ENCODE measurements around the gene PNPLA1.

The PNPLA1 gene

GRCh38 chr6:36329798-36330291 lies 60.0 kb downstream of the PNPLA1 start:
- H3K27me3 ChIP-seq (ENCODE audit: control insufficient read depth, low read length), result peaks cover 48% of the 10 kb centered on the region
- no peaks in the 10 kb centered on the region for H3K9me3 ChIP-seq (ENCODE audit: control insufficient read depth, insufficient read depth, low read length)
- no peak overlapping the region for H3K4me2 ChIP-seq (ENCODE audit: low read length)
- no peaks in the 10 kb centered on the region for H3K36me3 ChIP-seq (ENCODE audit: control insufficient read depth, low read length)
- no peak overlapping the region for H3K4me3 ChIP-seq (ENCODE audit: low read length)
- H3K79me2 ChIP-seq (ENCODE audit: control insufficient read depth, low read length), result no peaks in the 10 kb centered on the region
- no peaks in the 10 kb centered on the region for H3F3A ChIP-seq (ENCODE audit: control insufficient read depth, insufficient read depth)
- TF ChIP-seq EZH2phosphoT487 (IDR thresholded peaks at IDR 0.05; ENCODE audit: borderline replicate concordance, low read length) (no peak), CTCF (IDR thresholded peaks at IDR 0.05; ENCODE audit: low read depth, low read length, poor library complexity, severe bottlenecking) (no peak)
- H3K4me1 ChIP-seq (ENCODE audit: control insufficient read depth, low read length), result 0 out of 2 replicates have a peak, but pooled peaks cover 3% of the 10 kb centered on the region
- H4K20me1 ChIP-seq (ENCODE audit: control insufficient read depth, insufficient read depth, low read depth, low read length), result no peaks in the 10 kb centered on the region
- H3K9me2 ChIP-seq (replicated peaks; ENCODE audit: control insufficient read depth, low read length), result no peaks in the 10 kb centered on the region
- no peak overlapping the region for H3K27ac ChIP-seq (ENCODE audit: low read depth, low read length)

GRCh38 chr6:36330366-36330765 lies 60.5 kb downstream of the PNPLA1 start:
- peaks cover 54% of the 10 kb centered on the region for H3K27me3 ChIP-seq (ENCODE audit: control insufficient read depth, low read length)
- peaks cover 4% of the 10 kb centered on the region; the same call in 1 of the 2 replicates for H3K4me1 ChIP-seq (ENCODE audit: control insufficient read depth, low read length)
- H4K20me1 ChIP-seq (ENCODE audit: control insufficient read depth, insufficient read depth, low read depth, low read length), result no peaks in the 10 kb centered on the region
- H3K79me2 ChIP-seq (ENCODE audit: control insufficient read depth, low read length), result no peaks in the 10 kb centered on the region
- no peaks in the 10 kb centered on the region for H3F3A ChIP-seq (ENCODE audit: control insufficient read depth, insufficient read depth)
- no peak overlapping the region for H3K4me2 ChIP-seq (ENCODE audit: low read length)
- no peak overlapping the region for H3K27ac ChIP-seq (ENCODE audit: low read depth, low read length)
- H3K36me3 ChIP-seq (ENCODE audit: control insufficient read depth, low read length), result no peaks in the 10 kb centered on the region
- H3K9me2 ChIP-seq (replicated peaks; ENCODE audit: control insufficient read depth, low read length), result no peaks in the 10 kb centered on the region
- H3K9me3 ChIP-seq (ENCODE audit: control insufficient read depth, insufficient read depth, low read length), result no peaks in the 10 kb centered on the region
- no peak for TF ChIP-seq EZH2phosphoT487 (IDR thresholded peaks at IDR 0.05; ENCODE audit: borderline replicate concordance, low read length)
- no peak for TF ChIP-seq CTCF (IDR thresholded peaks at IDR 0.05; ENCODE audit: low read depth, low read length, poor library complexity, severe bottlenecking)
- H3K4me3 ChIP-seq (ENCODE audit: low read length), result no peak overlapping the region

GRCh38 chr6:36331381-36331780 lies 61.5 kb downstream of the PNPLA1 start:
- Histone ChIP-seq H3K4me1 (ENCODE audit: control insufficient read depth, low read length) (peaks cover 4% of the 10 kb centered on the region; the same call in 1 of the 2 replicates), H3K36me3 (ENCODE audit: control insufficient read depth, low read length) (no peaks in the 10 kb centered on the region), H3K27me3 (ENCODE audit: control insufficient read depth, low read length) (peaks cover 59% of the 10 kb centered on the region)

More at GRCh38 chr6:36331381-36331780, 61.5 kb downstream of the PNPLA1 start:
- no peak overlapping the region for H3K4me3 ChIP-seq (ENCODE audit: low read length)
- no peaks in the 10 kb centered on the region for H4K20me1 ChIP-seq (ENCODE audit: control insufficient read depth, insufficient read depth, low read depth, low read length)
- TF ChIP-seq EZH2phosphoT487 (IDR thresholded peaks at IDR 0.05; ENCODE audit: borderline replicate concordance, low read length) (no peak), CTCF (IDR thresholded peaks at IDR 0.05; ENCODE audit: low read depth, low read length, poor library complexity, severe bottlenecking) (no peak)
- H3K9me2 ChIP-seq (replicated peaks; ENCODE audit: control insufficient read depth, low read length), result no peaks in the 10 kb centered on the region
- H3K9me3 ChIP-seq (ENCODE audit: control insufficient read depth, insufficient read depth, low read length), result no peaks in the 10 kb centered on the region
- H3K79me2 ChIP-seq (ENCODE audit: control insufficient read depth, low read length), result no peaks in the 10 kb centered on the region
- no peak overlapping the region for H3K4me2 ChIP-seq (ENCODE audit: low read length)
- H3K27ac ChIP-seq (ENCODE audit: low read depth, low read length), result no peak overlapping the region
- H3F3A ChIP-seq (ENCODE audit: control insufficient read depth, insufficient read depth), result no peaks in the 10 kb centered on the region
